HG03095 (cell line): Measurements from ENCODE around the gene CRB3.

ENCODE experiments used
- ATAC-seq: cut with Tn5 transposase; IDR thresholded peaks from one replicate; pipeline ENCODE4 v1.9.1; 2021; ENCODE audit warnings: moderate library complexity; ENCODE audit not compliant: unreplicated experiment

Gene CRB3

DNA sequence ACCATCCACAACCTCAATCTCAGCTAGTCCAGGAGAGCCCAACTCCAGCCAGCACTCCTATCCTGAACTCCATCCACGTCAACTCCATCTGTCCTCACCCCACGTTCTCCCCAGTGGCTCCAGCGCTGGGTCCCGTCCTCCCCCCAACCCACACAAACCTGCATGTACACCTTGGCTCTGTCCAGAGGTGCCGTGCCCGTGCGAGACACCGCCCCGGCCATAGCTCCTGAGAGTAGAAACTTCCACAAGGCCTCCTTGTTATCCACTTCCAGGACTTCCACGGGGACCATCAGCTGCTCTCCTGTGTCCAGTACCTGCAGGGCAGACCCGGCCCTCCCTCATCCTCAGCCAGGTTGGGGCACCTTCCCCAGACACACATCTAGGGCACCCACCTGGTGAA lies 32.2 kb upstream of the CRB3 start:
- ATAC-seq: no peak

DNA sequence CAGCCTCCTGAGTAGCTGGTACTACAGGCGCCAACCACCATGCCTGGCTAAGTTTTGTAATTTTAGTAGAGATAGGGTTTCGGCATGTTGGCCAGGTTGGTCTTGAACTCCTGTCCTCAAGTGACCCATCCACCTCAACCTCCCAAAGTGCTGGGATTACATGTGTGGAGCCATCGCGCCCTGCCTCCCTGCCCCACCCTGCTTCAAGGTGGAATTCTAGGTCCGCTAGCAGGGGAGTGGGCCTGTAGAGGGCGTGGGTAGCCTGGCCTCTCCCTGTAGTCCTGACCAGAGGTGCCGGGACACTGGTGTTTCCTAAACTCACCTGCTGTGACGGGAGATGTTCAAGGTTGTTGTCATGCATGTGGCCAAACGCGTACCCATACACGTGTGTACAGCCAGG lies 30.9 kb upstream of the CRB3 start:
- ATAC-seq: no peak

DNA sequence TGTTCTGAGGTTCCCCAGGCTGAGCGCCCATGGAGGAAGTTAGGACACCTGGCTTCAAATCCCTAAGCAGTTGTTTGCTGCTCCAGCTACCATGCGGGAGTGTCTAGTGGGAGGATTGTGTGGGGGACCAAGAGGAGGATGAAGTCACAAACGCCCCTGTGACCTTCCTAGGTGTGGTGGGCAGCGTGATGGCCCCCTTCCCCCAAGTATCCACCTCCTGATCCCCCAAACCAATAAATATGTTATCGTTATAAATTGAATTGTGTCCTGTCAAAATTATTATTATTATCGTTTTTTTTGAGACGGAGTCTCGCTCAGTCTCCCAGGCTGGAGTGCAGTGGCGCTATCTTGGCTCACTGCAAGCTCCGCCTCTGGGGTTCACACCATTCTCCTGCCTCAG lies 30.4 kb upstream of the CRB3 start, which contains the start of gene SLC25A41:
SLC25A41 (minus strand) TSS at position 101 of the 400 bp plus-strand sequence; CDS start at position 31, 70 bp downstream.
- no peak for ATAC-seq

DNA sequence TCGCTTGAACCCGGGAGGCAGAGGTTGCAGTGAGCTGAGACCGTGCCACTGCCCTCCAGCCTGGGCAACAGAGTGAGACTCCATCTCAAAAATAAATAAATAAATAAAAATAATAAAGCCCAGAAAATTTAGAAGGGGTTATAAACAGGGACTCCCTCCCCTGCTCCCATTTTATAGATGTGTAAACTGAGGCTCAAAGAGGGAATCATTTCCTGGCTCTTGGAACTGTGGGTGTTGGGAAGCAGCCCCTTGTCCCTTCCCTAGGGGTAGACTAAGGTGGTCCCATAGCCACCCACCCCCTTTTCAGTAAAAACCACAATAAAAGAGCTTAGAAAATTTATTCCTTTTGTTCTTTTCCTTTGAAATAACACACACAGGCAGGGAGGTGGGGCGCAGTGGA lies 24.3 kb upstream of the CRB3 start:
- ATAC-seq: no peak

DNA sequence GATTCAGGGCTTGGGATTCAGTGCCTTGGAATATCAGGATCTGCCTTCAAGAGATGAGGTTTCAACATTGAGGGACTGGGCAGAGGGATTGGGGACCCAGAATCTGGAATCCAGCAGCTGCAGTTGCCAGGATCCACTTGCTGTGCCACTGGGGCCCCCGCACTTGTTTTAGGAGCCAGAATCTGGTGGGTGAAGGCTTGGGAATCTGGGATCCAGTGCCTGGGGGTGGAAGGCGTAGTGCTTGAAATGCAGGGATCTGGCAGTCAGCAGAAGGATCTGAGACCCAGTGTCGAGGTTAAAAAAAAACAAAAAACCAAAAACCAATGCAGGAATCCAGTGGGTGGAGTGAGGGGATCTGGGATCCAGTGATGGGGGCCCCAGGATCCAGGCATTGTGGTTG lies 23.2 kb upstream of the CRB3 start:
- no peak for ATAC-seq

DNA sequence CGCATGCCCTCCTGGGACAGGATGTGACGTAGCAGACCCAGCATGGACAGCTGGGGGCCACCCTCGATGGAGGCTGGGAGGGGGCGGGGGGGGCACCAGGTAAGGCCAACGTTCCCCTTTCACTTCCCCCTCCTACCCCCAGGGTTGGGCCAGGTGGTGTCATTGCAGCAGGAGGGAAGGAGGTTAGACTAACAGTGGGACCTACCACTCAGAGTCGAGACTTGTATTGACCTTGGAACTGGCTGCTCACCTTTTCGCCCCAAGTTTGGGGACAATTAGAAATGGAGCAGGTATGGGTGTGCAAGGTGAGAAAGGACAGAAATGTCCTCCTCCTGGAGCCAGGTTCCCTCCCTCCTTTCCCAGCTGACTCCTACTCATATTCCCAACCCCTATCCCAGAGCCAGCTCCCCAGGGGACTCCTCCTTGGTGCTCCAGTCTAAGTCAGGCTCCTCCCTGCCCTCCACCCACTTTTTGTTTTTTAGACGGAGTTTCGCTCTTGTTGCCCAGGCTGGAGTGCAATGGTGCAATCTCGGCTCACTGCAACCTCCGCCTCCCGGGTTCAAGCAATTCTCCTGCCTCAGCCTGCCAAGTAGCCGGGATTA lies 21.9 kb upstream of the CRB3 start:
- no peak for ATAC-seq

DNA sequence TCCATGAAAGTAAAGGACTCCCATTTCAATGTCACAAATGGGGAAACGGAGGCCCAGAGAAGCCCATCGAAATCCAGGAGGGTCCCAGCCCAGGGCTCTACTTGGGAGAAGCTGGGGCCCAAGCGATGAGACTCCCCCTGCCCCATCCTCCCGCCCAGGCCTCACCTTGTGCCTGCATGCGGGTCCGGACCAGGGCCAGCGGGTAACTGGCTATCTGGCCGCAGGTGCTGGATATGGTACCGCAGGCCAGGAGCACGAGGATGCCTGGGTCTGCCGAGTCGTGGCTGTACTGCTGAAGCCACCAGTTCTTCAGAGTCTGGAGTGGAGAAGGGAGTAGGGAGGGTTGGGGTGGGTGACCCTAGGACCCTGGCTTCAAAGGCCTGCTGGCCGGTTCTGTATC lies 20.1 kb upstream of the CRB3 start:
- no peak for ATAC-seq

DNA sequence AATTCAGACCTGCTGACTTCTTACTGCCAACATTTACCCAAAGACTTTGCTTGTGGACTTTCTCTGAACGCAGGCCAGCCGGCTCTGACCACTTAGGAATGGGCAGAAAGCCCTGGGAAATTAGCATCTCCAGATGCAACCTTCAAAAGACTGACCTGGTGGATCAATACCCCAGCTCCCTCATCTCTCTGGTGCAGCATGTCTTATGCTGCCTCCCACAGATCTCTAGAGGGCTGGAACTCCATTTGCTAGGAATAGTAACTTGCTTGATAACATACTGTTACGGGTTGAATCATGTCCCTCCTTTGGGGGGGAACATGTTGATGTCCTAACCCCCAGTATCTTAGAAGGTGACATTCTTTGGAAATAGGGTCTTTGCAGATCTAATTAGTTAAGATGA lies 17.6 kb upstream of the CRB3 start:
- ATAC-seq: no peak

DNA sequence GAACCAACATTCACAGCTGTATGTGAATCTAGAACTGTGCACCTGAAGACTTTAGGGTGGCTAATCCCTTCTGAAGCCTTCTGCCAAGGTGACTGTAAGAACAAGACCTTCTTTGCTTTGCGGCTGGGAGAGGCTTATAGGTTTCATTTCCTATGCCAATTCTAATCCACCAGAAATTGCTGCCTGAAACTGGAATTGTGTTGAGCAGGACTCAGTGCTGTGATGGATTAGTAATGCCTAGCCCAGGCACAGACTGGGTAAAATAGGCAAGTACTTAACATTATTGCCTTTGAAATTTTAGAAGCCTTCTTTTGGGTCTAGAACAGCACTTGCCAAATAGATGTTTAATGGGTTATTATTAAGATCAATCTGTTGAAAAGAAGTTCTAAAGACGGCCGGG lies 16.0 kb upstream of the CRB3 start:
- no peak for ATAC-seq

DNA sequence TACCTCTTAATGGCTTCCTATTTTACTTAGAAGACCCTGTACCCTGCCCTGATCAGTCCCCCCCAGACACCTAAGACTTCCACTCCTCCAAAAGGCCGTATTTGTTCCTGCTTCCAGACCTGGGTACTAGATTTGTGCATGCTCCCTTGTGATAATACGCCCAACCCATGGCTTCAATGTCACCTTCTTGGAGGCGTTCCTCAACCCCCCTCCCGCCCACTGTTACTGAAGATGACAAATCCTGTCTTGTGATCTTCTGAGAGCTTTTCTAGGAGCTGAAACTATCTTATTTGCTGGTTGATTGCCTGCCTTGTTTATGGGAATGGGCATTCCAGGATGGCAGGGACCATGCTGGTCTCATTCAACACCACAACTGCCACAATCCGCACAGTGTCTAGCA lies 13.9 kb upstream of the CRB3 start:
- no peak for ATAC-seq

DNA sequence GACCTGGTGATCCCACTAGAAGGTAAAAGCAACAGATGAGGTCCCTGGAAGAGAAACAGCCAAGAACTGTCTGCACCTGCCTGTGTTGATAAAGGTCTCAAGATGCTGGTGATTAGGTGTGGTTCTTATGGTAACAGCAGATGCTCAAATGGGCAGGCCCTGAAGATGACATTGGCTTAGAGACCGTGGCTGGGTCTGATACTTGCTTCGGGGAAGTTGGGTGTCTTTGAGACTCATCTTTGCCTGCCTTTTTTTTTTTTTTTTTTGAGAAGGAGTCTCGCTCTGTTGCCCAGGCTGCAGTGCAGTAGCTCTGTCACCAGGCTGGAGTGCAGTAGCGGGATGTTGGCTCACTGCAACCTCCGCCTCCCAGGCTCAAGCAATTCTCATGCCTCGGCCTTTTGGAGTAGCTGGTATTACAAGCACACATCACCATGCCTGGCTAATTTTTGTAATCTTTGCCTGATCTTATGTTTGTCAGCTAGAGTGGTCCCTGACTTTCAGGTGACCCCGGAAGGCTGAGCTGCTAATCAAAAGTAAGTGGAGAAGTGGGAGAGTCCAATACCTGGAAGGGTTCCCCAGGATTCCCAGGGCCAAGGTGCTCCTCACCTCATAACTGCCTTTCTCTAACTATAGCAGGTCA lies 12.4 kb upstream of the CRB3 start:
- no peak for ATAC-seq

DNA sequence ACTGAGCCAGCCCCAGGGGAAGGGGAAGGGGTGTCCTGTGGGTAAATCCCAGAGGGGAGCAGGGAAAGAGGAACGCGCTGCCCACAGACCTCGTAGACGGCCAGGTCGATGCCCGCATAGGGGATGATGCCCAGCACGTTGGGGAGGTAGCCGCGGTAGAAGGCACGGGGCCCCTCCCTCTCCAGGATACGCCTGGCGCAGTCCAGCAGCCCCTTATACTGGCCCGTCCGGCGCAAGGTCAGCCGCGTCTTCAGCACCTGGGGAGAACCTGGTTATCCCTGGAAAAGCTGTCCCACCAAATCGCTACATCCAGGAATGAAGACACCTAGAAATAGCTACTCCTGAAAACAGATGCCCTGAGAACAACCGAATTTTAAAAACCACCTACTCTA lies 11.9 kb upstream of the CRB3 start:
- no peak for ATAC-seq

DNA sequence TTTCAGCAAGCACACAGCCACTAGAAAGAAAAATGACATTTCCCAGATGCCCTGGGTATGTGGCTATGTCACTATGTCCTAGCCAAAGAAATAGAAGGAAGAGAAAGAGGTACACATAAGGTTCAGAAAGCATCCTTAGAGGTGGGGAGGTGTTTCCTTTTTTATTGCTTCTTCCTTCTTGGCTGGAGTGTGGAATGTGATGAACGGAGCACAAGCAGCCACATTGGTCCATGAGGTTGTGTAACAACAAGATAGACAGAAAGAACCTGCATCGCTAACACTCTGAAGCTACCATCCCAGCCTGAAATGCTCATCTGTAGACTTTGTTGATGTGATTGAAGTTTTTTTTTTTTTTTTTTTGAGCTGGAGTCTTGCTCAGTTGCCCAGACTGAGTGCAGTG lies 11.2 kb upstream of the CRB3 start:
- ATAC-seq: no peak

DNA sequence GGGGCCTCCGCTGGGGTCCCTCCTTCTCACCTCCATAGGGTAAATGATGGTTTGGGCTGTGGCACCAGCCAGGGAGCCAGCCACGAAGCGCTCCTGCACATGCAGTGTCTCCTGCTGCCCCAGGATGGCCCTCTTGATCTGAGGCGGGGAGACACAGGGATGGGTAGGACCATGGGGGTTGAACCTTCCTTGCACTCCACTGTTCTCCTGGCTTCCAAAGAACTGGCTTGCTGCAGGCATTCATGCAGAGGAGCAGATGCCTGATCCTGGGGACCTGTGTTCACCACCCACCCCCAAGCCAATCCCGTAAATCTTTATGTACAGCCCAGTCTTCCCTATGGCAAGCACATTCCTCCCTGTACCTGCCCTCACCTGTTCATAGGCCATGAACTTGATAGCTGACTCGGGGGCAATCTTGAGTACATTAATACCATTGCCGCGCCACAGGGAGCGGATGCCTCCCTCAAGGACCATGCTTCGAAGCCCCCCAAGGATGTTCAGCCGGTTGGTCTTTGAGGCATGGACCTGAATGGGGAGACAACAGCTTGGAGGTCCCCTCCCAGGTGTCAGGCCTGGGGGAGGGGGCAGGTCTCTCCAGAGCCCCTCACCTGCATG lies 10.0 kb upstream of the CRB3 start:
- no peak for ATAC-seq

DNA sequence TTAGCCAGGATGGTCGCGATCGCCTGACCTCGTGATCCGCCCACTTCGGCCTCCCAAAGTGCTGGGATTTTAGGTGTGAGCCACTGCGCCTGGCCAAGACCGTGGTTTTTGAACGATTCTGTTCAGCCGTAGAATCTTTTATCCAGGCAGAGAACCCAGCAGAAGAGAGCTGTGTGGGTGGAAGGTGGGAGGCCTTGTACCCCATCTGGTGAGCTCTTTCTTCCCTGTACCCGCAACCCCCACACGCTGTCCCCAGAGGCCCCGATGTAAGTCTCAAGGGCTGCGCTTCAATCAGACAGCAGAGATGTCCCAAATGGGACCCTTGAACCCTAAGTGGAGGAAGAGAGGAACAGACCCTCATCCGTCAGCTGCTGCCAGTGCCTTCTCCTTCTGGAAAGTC lies 8.1 kb upstream of the CRB3 start:
- no peak for ATAC-seq

DNA sequence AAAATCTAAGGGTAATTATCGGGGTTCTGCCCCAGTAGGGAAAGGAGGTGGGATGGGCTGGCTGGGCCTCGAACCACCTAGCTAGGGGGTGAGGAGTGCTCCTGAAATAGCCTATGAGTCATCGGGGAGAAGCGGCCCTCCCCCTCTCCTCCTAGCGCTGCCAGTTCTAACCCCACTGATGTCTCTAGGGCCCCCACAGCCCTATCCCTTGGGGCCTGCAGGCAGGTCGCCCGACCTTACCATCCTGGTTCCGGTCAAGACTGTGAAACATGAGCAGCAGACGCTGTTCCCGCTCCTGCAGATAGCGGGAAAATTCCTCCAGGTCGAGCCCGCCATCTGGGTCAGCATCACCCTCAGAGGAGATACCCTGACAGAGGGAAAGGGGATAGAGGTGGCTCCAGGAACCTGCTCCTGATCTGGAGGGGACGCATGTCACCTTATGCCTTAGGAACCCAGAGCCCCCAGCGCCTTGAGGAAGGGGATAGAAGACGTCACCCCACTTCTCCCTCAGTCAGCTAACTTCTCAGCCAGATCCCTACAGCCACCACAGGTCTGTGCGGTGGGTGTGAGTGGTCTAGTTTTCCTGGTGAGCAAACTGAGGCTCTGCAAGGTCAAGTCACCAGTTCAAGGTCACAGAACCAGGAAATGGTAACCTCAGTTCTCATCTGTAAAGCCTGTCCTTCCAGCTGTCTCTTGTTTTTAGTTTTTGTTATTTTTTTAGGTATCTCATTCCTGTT lies 5.9 kb upstream of the CRB3 start:
- ATAC-seq: no peak

DNA sequence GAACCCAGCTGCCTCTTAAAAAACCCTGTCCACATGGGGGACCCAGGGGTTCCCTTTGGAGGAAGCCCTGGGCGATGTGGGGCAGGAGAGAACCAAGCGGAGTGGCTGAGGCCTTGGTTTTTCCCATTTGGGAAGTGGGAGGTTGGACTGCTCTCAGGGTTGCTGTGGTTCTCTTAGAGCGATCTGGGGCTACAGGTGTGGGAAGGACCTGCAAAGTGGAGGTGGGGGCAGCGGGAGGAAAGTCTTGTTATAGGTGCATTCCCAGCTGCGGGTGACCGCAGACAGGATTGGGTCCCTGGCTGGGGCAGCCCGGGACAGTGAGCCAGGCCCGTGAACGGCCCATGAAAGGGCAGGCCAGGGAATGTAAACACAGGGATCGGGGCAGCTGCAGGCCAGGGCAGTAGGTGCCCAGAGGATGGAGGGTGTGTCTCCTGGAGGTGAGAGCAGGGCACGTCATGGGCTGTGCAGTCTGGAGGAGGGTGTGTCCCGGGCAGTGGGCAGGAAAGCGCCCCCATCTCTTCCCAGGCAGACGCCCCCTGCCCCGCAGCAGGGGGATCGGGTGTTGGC lies 5.3 kb upstream of the CRB3 start:
- no peak for ATAC-seq

DNA sequence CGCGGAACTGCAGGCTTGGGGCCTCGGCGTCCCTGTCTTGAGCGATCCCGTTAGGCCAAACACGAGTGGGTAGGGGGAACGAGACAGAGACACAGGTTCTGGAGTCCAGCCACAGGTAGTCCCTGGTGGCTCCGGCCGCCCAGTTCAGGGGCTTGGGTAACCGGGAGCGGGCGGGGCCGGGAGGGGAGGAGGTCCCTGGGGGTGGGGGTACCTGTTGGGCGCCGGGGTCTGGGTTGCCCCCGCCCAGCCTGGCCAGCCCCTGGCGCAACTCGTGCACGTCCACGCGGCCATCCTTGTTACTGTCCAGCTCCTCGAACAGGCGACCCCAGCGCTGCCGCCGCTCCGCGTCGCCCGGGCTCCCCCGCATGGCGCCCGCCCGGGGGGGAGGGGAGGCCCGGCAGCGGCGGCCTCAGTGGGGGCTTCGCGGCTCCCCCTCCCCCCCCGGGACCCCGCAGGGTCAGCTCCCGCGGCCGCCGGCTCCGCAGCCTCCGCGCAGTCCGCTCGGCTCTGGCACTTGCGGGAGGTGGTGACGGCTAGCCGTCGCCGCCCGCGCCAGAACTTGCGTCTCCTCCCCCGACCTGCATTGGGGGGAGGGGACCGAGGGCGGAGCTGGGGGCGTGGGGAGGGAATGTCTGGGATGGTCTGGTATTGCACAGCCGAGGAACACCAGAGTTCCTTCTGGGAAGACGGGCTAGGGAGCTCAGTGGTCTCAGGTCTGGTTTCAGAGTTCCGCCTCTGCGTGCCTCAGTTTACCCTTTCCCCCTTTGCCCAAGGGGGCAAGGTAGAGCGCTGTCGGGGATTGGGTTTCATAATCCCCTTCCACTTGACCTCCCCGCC lies 4.6 kb upstream of the CRB3 start, which contains the start of gene SLC25A23:
SLC25A23 (minus strand) TSS at position 531 of the 837 bp plus-strand sequence; CDS start at position 367, 164 bp downstream.
- no peak for ATAC-seq

DNA sequence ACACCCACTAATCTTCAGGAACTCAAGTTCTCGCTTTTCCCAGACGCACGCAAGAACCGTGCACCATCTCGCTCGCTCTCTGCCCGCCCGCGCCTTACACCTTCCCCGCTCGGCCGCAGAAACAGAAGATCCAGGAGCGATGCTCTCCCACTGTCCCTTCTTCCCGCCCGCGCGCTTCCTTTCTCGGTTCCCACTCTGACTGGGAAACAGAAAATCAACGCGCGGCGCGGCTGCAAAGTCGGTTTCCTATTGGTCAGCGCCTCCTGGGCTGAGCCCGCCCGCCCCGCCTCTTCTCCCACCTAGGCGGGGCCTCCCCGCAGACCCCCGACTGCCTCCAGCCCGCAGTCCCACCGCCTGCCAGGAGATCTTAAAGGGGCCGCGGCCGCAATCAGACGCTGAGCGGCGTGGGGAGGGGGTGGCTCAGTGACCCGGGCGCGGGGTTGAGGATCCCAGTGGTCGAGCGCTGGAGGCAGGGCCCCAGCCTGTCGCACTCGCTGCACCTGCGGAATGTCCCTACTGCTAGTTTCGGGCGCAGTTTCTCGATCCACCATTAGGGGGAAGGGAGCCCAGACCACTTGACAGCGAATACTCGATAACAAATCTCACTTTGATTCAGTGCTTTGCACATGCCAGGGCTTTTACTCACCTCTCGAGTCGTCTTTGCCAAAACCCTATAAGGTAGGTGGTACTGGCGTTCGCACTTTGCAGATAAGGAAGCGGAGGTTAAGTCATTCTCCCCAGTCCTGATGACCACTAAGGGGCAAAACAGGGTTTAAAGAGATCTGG lies 3.8 kb upstream of the CRB3 start:
- peak; percentile 61 for ATAC-seq

DNA sequence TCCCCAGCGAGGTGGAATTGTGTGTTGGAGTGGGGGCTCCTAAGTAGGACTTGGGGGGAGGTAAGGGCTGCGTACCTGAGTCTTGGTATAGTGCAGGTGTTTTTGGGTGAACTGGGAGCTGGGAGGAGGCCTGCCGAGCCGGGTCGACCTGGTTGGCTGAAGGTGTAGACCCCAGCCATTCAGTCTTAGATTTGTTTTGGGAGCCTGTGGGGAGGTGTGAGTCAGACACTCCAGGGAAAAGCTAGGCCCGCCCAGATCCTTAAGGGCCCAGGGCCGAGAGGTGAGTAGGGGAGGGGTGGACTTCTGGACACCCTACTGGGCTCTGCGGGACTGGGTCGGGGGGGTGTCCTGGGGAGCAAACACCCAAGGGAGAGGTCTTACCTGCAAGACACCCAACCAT lies 935 bp downstream of the CRB3 start:
- ATAC-seq: no peak
